Vagina (tissue), 2 donors: ENCODE results near the gene EMILIN1.

Source experiments
- CTCF ChIP-seq, 3 experiments: fragments of 450-650 bp in 2 of 3; fragments of 200-600 bp in 1 of 3; sonication (generic) in 1 of 3; IDR thresholded peaks; one replicate each; pipeline ENCODE4 v1.5.1; 2017 to 2019; ENCODE audit warnings: antibody characterized with exemption in 3 of 3, mild to moderate bottlenecking in 2 of 3, moderate library complexity in 2 of 3
- POLR2A ChIP-seq, 2 donors: fragments of 450-650 bp; IDR thresholded peaks; one replicate each; pipeline ENCODE4 v1.6.1; 2017; ENCODE audit warnings: antibody characterized with exemption in 2 of 2, mild to moderate bottlenecking in 2 of 2, moderate library complexity in 2 of 2

DNA sequence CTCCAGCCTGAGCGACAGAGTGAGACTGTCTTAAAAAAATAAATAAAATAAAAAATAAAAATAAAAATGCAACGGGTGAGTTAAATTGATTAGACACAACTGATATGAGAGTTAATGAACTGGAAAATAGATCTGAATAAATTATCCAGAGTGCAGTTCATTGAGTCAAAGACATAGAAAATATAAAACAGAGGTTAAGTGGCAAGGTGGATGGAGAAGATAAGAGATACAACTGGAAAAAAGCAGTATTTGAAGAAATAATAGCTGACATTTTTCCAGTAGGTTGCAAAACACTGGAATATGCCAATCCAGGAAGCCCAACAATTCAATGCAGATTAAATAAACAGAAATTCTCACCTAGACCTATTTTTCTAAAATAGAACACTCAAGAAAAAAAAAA is 29.8 kb downstream of the EMILIN1 start:
- TF ChIP-seq CTCF (IDR thresholded peaks at IDR 0.05): no peak
- TF ChIP-seq POLR2A (IDR thresholded peaks at IDR 0.05): no peak
